Mammary epithelial cell (primary cell): ENCODE measurements around the gene RIT1.
"Not testable (repeated sequence)": the region's sequence is repeated elsewhere in the genome, so short reads cannot be mapped to it uniquely, and the experiment has no call there.

ENCODE experiments used
- EZH2 ChIP-seq: IDR thresholded peaks from 2 replicates; pipeline ENCODE4 v1.6.1; 2012; ENCODE audit warnings: low read length, inconsistent platforms, borderline replicate concordance
- TF ChIP-seq, protein P1 (sequence below), 2 donors: IDR thresholded peaks in 1 of 2; conservative IDR thresholded peaks in 1 of 2; 2 replicates each; pipeline ENCODE4 v1.5.1; 2011 to 2012; ENCODE audit warnings: inconsistent platforms in 2 of 2, low read length in 2 of 2, mild to moderate bottlenecking in 2 of 2, control low read depth in 1 of 2, low read depth in 1 of 2; ENCODE audit not compliant: insufficient read depth in 1 of 2; ENCODE audit errors: extremely low read depth in 1 of 2

DNA sequence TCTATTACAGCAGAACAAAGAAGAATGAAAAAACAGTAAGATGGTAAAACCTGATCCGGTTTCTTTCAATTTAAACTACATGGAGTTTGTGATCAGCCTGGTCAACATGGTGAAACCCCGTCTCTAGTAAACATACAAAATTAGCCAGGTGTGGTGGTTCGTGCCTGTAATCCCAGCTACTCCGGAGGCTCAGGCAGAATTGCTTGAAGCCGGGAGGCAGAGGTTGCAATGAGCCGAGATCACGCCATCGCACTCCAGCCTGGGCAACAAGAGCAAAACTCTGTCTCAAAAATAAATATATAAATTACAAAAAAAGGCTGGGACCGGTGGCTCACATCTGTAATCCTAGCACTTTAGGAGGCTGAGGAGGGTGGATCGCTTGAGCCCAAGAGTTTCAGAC lies 19.6 kb upstream of the RIT1 start:
- TF ChIP-seq, protein P1, sequence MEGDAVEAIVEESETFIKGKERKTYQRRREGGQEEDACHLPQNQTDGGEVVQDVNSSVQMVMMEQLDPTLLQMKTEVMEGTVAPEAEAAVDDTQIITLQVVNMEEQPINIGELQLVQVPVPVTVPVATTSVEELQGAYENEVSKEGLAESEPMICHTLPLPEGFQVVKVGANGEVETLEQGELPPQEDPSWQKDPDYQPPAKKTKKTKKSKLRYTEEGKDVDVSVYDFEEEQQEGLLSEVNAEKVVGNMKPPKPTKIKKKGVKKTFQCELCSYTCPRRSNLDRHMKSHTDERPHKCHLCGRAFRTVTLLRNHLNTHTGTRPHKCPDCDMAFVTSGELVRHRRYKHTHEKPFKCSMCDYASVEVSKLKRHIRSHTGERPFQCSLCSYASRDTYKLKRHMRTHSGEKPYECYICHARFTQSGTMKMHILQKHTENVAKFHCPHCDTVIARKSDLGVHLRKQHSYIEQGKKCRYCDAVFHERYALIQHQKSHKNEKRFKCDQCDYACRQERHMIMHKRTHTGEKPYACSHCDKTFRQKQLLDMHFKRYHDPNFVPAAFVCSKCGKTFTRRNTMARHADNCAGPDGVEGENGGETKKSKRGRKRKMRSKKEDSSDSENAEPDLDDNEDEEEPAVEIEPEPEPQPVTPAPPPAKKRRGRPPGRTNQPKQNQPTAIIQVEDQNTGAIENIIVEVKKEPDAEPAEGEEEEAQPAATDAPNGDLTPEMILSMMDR (conservative IDR thresholded peaks at IDR 0.05 in 1 of 2, IDR thresholded peaks at IDR 0.05 in 1 of 2; ENCODE audit: extremely low read depth in 1 of 2, insufficient read depth in 1 of 2, low read depth in 1 of 2, low read length in 2 of 2): not testable (repeated sequence)
- TF ChIP-seq EZH2: not testable (repeated sequence)
